ENCODE data around the gene INSRR.

INSRR gene

GRCh38 chr1:156858959-156859522 lies at the start of gene INSRR:
INSRR (minus strand) TSS chr1:156859117; CDS start chr1:156858621, 496 bp downstream.
- no peak for DNase-seq

DNA sequence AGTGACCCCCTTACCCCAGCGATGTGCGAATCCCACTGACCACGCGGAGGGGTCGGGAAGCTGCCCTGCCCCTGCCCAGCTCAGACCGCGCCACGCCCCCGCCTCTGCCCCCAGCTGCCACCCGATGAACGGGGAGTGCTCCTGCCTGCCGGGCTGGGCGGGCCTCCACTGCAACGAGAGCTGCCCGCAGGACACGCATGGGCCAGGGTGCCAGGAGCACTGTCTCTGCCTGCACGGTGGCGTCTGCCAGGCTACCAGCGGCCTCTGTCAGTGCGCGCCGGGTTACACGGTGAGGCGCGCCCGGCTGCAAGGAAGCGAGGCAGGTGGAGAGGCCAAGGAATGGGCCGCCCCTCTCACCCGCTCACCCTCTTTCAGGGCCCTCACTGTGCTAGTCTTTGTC lies 49.6 kb upstream of the INSRR start:
- DNase-seq = no peak

- no peak for DNase-seq
Observed at GRCh38 chr1:156906206-156906906, 47.4 kb upstream of the INSRR start.

DNA sequence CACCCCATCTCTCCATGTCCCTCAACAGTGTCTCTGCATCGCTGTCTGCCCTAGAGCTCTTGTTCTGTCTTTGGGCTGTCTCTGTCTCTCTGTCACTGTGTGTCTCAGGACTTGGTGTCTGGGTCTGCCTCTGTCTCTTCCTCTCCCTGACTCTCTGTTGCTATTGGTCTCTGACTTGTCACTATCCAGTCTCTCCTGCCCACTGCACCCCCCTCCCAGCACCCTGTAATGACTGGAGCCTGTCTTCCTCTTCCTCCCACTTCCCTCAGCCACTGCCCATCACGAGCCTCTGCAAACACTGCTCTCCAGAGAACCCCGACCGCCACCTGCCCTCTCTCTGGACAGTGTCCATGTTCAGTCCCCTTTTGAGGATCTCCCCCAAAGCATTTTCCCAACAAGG lies 46.7 kb upstream of the INSRR start:
- DNase-seq = no peak

GRCh38 chr1:156905176-156905575 lies 46.3 kb upstream of the INSRR start:
- DNase-seq = no peak

GRCh38 chr1:156904187-156904959 lies 45.5 kb upstream of the INSRR start:
- no peak for DNase-seq

DNA sequence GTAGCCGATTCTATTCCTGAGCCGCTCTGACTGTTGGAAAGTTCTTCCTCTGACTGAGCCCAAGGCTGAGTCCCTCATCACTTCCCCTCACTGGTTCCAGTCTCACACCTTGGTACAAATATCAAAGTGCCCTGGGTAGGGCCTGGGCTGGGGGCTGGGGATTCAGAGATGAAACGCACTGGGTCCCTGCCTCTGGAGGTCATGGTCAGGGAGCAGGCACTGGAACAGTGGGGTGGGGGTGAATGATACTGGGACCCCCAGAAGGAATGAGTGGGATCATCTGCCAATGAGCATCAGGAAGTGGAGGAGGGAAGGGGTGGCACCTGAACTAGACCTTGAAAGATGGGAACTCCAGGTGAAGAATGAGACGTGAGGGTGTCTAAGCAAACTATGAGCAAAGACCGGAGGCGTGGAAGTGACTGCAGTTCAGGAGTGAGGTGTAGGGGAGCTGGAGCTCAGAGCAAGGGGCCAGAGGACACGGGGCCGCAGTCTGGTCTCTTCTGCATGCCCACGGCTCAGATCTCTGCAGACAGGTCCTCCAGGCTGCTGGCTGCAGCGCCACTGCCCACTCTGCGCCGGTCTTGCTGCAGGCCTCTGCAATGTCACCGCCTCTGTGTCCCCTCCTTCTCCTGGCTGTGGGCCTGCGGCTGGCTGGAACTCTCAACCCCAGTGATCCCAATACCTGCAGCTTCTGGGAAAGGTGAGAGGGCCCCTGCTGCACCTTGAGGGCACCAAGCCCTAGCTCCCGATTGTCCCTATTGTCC lies 44.6 kb upstream of the INSRR start:
- DNase-seq = no peak

DNA sequence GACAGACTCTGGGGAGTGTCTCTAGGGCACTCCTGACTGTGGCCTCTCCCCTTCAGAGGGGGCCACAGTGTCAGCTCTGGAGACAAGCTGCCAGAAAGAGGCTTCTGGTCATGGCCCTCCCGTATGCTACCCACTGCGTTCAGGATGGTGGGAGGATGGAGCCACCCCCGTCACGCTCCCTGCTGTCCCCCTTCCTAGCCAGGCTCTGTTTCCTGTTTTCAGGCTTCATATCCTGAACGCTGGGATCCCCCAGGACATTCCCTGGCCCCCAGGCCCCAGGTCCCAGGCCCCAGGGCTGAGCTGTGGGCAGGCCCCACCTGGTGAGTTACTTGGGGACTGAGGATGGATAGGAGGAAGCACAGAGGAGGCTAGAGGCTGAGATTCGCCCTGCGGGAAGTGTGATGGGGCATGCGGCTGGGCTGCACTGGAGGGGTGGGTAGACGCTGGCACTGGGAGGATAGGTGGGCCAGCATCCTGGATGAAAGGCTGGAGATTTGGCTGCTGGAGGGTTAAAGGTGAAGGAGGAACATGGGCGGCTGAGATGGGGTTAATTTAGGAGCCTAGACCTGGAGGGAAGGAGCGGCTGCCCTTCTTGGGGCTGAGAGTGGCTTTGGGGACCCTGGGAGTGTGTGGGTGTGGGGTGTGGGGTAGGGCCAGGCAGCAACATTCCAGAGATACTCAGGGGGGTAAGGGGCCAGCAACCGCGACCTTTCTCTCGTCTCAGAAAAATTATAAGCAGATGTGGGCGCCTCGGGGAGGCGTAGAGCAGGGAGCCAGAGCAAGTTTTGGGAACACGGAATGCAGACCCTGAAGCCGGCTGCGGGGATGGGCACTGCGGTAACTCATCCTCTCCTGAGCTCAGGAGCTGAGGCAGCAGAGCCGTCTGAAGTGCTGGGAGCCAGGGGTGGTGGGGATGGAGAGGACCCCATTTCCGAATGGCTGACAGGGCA lies 43.3 kb upstream of the INSRR start:
- no peak for DNase-seq

DNA sequence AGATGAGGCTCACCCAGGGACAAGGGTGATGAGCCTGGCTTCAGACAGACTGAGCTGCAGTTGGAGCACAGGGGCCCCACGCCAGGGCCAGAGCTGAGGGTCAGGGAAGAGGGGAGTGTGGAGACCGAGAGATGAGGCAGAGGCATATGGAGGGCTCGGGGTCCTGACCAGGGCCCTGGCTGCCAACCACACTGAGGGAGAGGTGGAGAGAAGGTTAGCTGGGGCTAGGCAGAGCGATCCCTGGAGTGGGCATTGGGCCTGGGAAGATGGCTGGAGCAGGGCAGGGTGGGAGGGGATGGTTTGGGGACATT lies 42.6 kb upstream of the INSRR start:
- DNase-seq = no peak

DNA sequence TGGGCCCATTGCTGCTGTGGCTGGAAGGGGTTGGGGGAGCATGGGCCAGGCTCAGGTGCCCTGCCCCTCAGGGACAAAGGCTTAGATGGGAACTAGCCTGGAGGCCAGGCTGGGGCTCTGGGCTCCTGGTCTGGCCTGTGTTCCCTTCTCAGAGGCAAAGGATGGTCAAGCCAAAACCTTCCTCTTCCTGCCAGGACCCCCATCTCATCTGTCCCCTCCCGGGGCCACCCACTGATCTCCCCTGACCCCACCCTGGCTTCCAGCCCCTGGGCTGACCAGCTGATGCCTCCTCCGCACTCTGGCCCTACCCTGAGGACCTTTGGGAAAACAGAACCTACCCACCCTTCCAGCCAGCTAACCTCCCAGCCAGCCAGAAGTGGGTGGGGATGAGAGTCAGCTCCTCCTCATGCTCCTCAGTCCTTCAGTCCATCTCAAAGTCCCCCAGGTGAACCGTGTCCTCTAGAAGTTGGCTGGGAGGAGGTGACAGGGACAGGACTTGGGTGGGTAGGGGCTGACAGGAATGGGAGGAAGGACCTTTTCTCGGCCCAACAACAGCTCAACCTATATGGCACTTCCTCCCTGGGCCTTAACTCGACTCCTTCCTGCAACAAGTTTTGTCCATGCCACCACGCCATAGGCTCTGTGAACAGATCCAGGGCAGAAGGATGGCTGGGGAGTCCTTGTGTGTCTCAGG lies 42.1 kb upstream of the INSRR start:
- no peak for DNase-seq

DNA sequence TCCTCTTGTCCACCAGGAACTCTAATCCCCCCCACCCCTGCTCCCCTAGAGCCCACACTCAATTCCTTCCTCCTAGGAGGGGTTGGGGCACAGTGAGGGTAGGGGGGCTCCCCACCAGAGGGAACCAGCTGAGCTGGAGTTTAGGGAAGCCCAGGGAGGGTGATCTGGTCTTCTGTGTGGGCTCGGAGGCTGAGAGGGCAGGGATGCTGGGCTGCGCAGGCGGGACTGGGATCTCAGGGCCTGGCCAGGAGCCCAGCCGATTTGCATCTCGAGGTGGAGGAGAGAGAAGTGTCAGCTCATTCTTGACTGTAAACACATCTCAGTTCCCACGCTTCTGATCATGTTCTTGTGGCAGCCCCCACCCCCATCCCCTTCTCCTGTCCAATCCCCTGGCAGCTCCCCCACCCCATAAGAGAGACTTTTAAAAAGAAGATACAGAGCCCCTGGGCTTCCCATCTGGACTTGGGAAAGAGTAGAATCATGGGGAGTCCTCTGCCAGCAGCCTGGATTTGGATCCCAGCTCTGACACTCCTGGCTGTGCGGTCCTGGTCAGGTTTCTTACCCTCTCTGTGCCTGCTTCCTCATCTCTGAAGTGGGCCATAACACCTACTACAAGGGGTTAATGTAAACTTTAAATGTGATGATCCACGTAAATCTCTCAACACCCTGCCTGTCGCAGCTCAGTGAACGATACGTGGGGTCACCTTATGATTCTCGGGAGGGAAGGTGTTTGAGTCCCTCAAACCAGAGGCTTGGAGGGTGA lies 41.2 kb upstream of the INSRR start:
- no peak for DNase-seq

DNA sequence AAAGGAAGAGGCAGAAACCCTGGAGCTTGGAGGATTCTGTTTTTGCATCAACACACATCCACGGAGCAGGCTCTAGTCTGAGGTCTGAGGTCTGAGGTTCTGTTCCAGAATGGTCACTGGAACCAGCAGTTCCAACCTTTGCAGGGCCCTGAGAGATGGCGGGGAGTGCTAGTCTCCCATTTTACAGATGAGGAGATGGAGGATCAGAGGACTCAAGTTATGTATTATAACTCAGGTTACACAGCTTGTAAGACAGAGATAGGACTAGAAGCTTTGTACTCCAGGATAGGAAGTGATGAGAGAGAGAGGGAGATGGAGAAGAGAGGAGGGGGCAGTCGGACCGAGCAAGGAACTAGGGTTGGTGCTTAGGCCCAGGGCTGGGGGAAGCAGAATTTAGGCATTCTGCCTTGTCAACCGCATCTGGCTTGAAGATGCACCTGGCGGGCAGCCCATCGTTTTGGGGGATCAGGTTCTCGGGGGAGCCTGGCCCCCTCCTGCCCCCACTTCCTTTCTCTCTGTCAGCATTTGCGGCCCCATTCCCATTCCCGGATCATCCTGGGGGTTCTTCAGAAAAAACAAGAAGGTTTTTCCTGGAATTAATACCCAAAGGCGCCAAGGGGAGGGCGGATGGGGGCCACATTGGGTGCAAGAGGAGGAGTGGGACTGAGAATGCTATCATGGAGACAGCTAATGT lies 40.2 kb upstream of the INSRR start:
- DNase-seq = no peak

DNA sequence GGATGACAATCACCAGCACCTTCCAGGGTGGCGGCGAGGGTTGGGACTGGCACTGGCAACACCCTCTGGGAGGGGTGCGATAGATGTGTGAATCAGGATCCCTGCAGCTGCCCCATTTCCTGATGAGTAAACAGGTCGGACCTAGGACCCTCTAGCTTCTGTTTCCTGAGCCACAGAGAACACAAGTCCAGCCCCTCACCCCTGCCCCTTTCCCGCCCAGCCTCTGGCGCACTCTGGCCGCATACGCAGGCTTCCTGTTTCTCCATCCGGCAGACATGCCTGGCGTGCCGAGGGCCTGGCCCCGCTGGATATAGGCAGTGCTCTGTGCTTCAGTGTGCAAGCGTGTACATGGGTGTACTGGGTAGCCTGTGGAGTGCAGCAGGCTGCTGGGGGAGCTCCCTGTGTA lies 39.2 kb upstream of the INSRR start:
- DNase-seq = no peak

DNA sequence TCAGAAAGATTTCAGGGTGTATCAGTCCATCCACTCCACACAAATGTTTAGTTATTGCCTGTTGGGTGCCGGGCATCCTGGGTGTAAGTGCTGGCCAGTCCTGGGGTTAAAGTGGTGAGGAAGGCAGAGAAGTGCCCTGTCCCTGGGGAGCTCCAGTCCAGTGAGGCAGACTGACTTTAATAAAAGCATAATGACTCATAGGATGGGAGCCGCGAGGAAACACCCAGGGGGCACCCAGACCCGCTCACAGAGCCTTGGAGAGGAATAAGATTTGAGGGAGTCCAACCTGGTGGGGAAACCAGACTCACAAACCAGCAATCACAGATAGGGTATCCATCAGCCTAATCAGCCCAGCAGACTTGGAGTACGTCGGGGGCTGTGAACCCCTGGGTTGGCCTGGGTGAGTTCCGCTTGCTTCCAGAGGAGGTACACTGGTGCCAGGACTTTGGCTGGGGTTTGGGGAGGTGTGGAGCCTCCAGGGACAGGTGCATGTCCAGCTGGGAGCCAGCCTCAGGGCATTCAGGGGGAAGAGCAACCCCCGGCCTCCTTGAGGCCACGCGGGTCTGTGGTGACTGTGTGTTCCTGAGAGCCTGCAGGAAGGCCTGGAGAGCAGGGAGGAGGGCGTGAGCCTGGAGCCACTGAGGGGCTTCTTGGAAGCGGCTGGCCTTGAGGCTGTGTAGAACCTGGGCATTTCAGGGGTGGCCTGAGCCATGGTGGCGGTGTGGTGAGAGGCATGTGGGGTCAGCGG lies 38.3 kb upstream of the INSRR start:
- no peak for DNase-seq

DNA sequence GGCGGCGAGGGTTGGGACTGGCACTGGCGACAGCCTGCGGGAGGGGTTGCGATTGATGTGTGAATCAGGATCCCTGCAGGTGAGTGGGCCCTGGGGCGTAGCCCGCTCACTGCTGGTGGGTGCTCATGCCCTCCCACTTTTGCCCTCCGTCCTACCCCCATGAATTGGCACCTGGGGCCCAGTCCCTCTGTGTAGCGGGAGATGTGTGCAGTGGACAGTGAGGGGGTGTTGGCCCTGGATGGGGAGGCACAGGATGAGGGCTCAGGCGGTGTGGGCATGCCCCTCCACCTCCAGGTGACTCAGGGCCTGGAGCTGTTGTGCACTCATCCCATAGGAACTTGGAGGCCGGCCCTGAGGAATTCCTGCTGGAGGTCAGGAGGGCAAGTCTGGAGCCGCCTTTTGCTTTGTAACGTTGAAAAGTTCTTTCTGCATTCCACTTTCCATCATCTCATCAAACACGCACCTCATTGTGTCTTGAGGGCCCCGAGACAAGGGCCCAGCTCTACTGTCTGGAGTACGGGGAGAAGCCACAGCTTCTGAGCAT lies 37.6 kb upstream of the INSRR start:
- no peak for DNase-seq

GRCh38 chr1:156895927-156896326 lies 37.0 kb upstream of the INSRR start:
- no peak for DNase-seq

GRCh38 chr1:156895455-156895812 lies 36.5 kb upstream of the INSRR start:
- no peak for DNase-seq

GRCh38 chr1:156894711-156895454 lies 36.0 kb upstream of the INSRR start:
- DNase-seq = no peak

GRCh38 chr1:156894001-156894400 lies 35.1 kb upstream of the INSRR start:
- DNase-seq = no peak

All from midbrain (tissue), 1 donor.